K562 (cell line): ENCODE measurements around the gene CLPSL2. TPM values are rescaled to one million over a fixed set of nuclear protein-coding genes. Genes with fewer than 3 reads are reported as not detected.

ENCODE experiments used
- ARHGAP35 ChIP-seq: fragments of 450-650 bp; IDR thresholded peaks from 2 replicates; pipeline ENCODE4 v1.6.1; 2018; ENCODE audit not compliant: partially characterized antibody
- DPF2 ChIP-seq: fragments of 450-650 bp; IDR thresholded peaks from 2 replicates; pipeline ENCODE4 v1.6.1; 2016
- ELF2 ChIP-seq: fragments of 250-450 bp; sonication (Bioruptor Pico); IDR thresholded peaks from 2 replicates; pipeline ENCODE4 v1.5.0; 2021; ENCODE audit warnings: mild to moderate bottlenecking
- ELK1 ChIP-seq: sonication (generic); formaldehyde crosslinking; IDR thresholded peaks from 2 replicates; pipeline ENCODE4 v1.8.1; 2022; ENCODE audit warnings: missing genetic modification reagents
- EP300 ChIP-seq: IDR thresholded peaks from 2 replicates; pipeline ENCODE4 v1.6.1; 2012; ENCODE audit warnings: low read length, improper control_type of control experiment
- ERF ChIP-seq: fragments of 450-650 bp; formaldehyde crosslinking; IDR thresholded peaks from 2 replicates; pipeline ENCODE4 v1.4.0; 2020; ENCODE audit warnings: mild to moderate bottlenecking, mixed read lengths
- ETV1 ChIP-seq: fragments of 450-650 bp; conservative IDR thresholded peaks from 2 replicates; pipeline ENCODE4 v1.6.1; 2016; ENCODE audit warnings: missing genetic modification characterization, control low read depth, low read depth, missing compliant biosample characterization
- GTF2B ChIP-seq: IDR thresholded peaks from 2 replicates; pipeline ENCODE4 v1.6.1; 2011; ENCODE audit not compliant: insufficient read length; ENCODE audit errors: extremely low read depth
- HIVEP1 ChIP-seq: fragments of 250-450 bp; sonication (Bioruptor Pico); IDR thresholded peaks from 2 replicates; pipeline ENCODE4 v1.4.0; 2020; ENCODE audit warnings: mild to moderate bottlenecking
- HNRNPLL ChIP-seq: fragments of 200-400 bp; formaldehyde crosslinking; IDR thresholded peaks from 2 replicates; pipeline ENCODE4 v1.6.1; 2017; ENCODE audit warnings: low read length, low read depth, mild to moderate bottlenecking; ENCODE audit not compliant: poor library complexity, severe bottlenecking
- KHSRP ChIP-seq: fragments of 450-650 bp; IDR thresholded peaks from 2 replicates; pipeline ENCODE4 v1.6.1; 2017
- MCM3 ChIP-seq: fragments of 450-650 bp; IDR thresholded peaks from 2 replicates; pipeline ENCODE4 v1.6.1; 2016
- MTA2 ChIP-seq: fragments of 450-650 bp; IDR thresholded peaks from 2 replicates; pipeline ENCODE4 v1.6.1; 2016; ENCODE audit warnings: low read depth
- NELFE ChIP-seq: IDR thresholded peaks from 2 replicates; pipeline ENCODE4 v1.6.1; 2011; ENCODE audit warnings: mild to moderate bottlenecking; ENCODE audit not compliant: insufficient read depth, insufficient read length
- NFATC3 ChIP-seq: fragments of 450-650 bp; IDR thresholded peaks from 2 replicates; pipeline ENCODE4 v1.6.1; 2017; ENCODE audit warnings: mild to moderate bottlenecking
- PBX2 ChIP-seq, 2 experiments: IDR thresholded peaks in 1 of 2; conservative IDR thresholded peaks in 1 of 2; 2 replicates each; pipeline ENCODE4 v1.6.1; 2016; ENCODE audit warnings: low read depth in 2 of 2, mild to moderate bottlenecking in 1 of 2, missing compliant biosample characterization in 1 of 2, missing genetic modification characterization in 1 of 2, moderate library complexity in 1 of 2
- POLR2AphosphoS5 ChIP-seq: IDR thresholded peaks from 2 replicates; pipeline ENCODE4 v1.6.1; 2011; ENCODE audit warnings: mild to moderate bottlenecking, low read depth, low read length, moderate library complexity; ENCODE audit not compliant: control insufficient read depth, insufficient read depth
- PYGO2 ChIP-seq: fragments of 450-650 bp; IDR thresholded peaks from 2 replicates; pipeline ENCODE4 v1.6.1; 2016; ENCODE audit warnings: mild to moderate bottlenecking, missing genetic modification characterization, moderate library complexity, missing compliant biosample characterization
- RBM39 ChIP-seq: fragments of 200-400 bp; formaldehyde crosslinking; optimal IDR thresholded peaks from 2 replicates; pipeline ENCODE3; 2018; ENCODE audit warnings: low read depth, low read length
- TEAD1 ChIP-seq, 2 experiments: fragments of 450-650 bp in 1 of 2; sonication (generic) in 1 of 2; formaldehyde crosslinking; IDR thresholded peaks; 2 replicates each; pipeline versions ENCODE4 v1.4.0 to v1.8.0; 2020 to 2022; ENCODE audit warnings: mild to moderate bottlenecking in 2 of 2, missing genetic modification reagents in 1 of 2
- TFE3 ChIP-seq: fragments of 450-650 bp; formaldehyde crosslinking; IDR thresholded peaks from 2 replicates; pipeline ENCODE4 v1.4.0; 2020; ENCODE audit warnings: mild to moderate bottlenecking, mixed read lengths
- YBX1 ChIP-seq: fragments of 450-650 bp; IDR thresholded peaks from 2 replicates; pipeline ENCODE4 v1.7.1; 2016; ENCODE audit warnings: mild to moderate bottlenecking
- ZNF197 ChIP-seq: fragments of 200-800 bp; sonication (Bioruptor generic); IDR thresholded peaks from 2 replicates; pipeline ENCODE4 v1.6.1; 2016; ENCODE audit warnings: low read depth, missing genetic modification characterization, missing compliant biosample characterization
- ZNF707 ChIP-seq: fragments of 250-450 bp; sonication (Bioruptor Pico); conservative IDR thresholded peaks from 2 replicates; pipeline ENCODE4 v1.8.0; 2022; ENCODE audit warnings: inconsistent platforms, mild to moderate bottlenecking, moderate library complexity
- ZSCAN29 ChIP-seq: fragments of 450-650 bp; IDR thresholded peaks from 2 replicates; pipeline ENCODE4 v1.6.1; 2017
- polyA plus RNA-seq, 8 experiments: library from polyadenylated mRNA; depleted of rRNA in 4 of 8; stranded (reverse) in 5 of 8; unstranded in 3 of 8; fragments of >200 nt; fragmentation: Nextera tagmentation in 2 of 8; fragmentation: Illumina TruSeq in 1 of 8; extraction: Ambion mirVana in 2 of 8; extraction: Trizol in 1 of 8; gene quantifications; 2 replicates each; pipeline versions ENCODE4 v1.2.1 to v1.2.3, GENCODE V29; 2011 to 2014; ENCODE audit warnings: inconsistent platforms in 1 of 8, missing spikeins in 1 of 8
- total RNA-seq, 7 experiments: library from RNA; depleted of rRNA in 6 of 7; stranded (reverse); fragments of >200 nt in 6 of 7; fragmentation: Illumina TruSeq in 2 of 7; extraction: Trizol in 2 of 7; gene quantifications; 2 replicates each; pipeline versions ENCODE4 v1.2.1 to v1.2.3, GENCODE V29; 2011 to 2021; ENCODE audit warnings: low replicate concordance in 1 of 7

CLPSL2 gene
- total and polyA plus RNA-seq, 9 of the 15 experiments (the other 6 are each of a cell fraction or from before 2014, with no cell fraction given), result not detected

GRCh38 chr6:35727231-35727934 is 49.0 kb upstream of the CLPSL2 start (continued):
- TF ChIP-seq TEAD1 (CRISPR knock-in tag; IDR thresholded peaks at IDR 0.05) (no peak), YBX1 (no peak), MCM3 (no peak), HIVEP1 (CRISPR knock-in tag) (no peak), ELF2 (no peak), POLR2AphosphoS5 (peak; percentile 5; the same call in 1 of the 2 replicates), ERF (CRISPR knock-in tag) (0 out of 2 replicates have a peak, but pooled peaks have one; percentile 12), HNRNPLL (no peak), RBM39 (no peak), EP300 (no peak), GTF2B (no peak), ARHGAP35 (no peak), TFE3 (CRISPR knock-in tag) (peak; percentile 99), NELFE (no peak), ETV1 (tag) (no peak), ELK1 (CRISPR knock-in tag) (no peak), MTA2 (no peak), ZNF197 (CRISPR knock-in tag) (no peak), PBX2 (CRISPR knock-in tag; IDR thresholded peaks at IDR 0.05; ENCODE audit: low read depth) (no peak), PBX2 (tag; conservative IDR thresholded peaks at IDR 0.05; ENCODE audit: low read depth) (no peak), DPF2 (no peak), ZNF707 (CRISPR knock-in tag) (no peak), NFATC3 (no peak), KHSRP (no peak), PYGO2 (tag) (no peak), ZSCAN29 (no peak)
